Measurements from ENCODE around the gene KCNMA1. TPM values are rescaled to one million over a fixed set of nuclear protein-coding genes. Genes with fewer than 3 reads are reported as not detected.

KCNMA1 gene
- total RNA-seq, 1 donor from 2014 or later = 41.3 TPM

- H3K27me3 ChIP-seq (ENCODE audit: low read depth) = no peaks in the 10 kb centered on the region
- H3K27ac ChIP-seq = no peak overlapping the region
- no peaks in the 10 kb centered on the region for H3K4me1 ChIP-seq
- H3K36me3 ChIP-seq = no peaks in the 10 kb centered on the region
- H3K9me3 ChIP-seq = no peaks in the 10 kb centered on the region
- DNase-seq (no peak), ATAC-seq (no peak)
- no peak overlapping the region for H3K4me3 ChIP-seq
- TF ChIP-seq CTCF (IDR thresholded peaks at IDR 0.05) = no peak
- intact Hi-C loops (cut with DNase I) = no loop called here
Measured at GRCh38 chr10:77191324-77192049, 446.1 kb downstream of the KCNMA1 start.

- intact Hi-C loops (cut with DNase I) = no loop called here
- Histone ChIP-seq H3K4me3 (no peak overlapping the region), H3K36me3 (no peaks in the 10 kb centered on the region), H3K9me3 (no peaks in the 10 kb centered on the region), H3K27ac (no peak overlapping the region), H3K4me1 (no peaks in the 10 kb centered on the region), H3K27me3 (ENCODE audit: low read depth) (no peaks in the 10 kb centered on the region)
- DNase-seq = no peak
- ATAC-seq = no peak
- TF ChIP-seq CTCF (IDR thresholded peaks at IDR 0.05) = no peak
Measured at GRCh38 chr10:77190291-77190690, 447.3 kb downstream of the KCNMA1 start.

GRCh38 chr10:77189520-77189919 is 448.1 kb downstream of the KCNMA1 start:
- no peak for ATAC-seq
- Histone ChIP-seq H3K4me3 (no peak overlapping the region), H3K36me3 (no peaks in the 10 kb centered on the region), H3K9me3 (no peaks in the 10 kb centered on the region), H3K4me1 (no peaks in the 10 kb centered on the region), H3K27me3 (ENCODE audit: low read depth) (no peaks in the 10 kb centered on the region), H3K27ac (no peak overlapping the region)
- no peak for TF ChIP-seq CTCF (IDR thresholded peaks at IDR 0.05)
- intact Hi-C loops (cut with DNase I) = no loop called here
- no peak for DNase-seq

- ATAC-seq = no peak
- DNase-seq = no peak
- Histone ChIP-seq H3K9me3 (no peaks in the 10 kb centered on the region), H3K27me3 (ENCODE audit: low read depth) (no peaks in the 10 kb centered on the region), H3K36me3 (no peaks in the 10 kb centered on the region), H3K27ac (no peak overlapping the region), H3K4me1 (no peaks in the 10 kb centered on the region), H3K4me3 (no peak overlapping the region)
- TF ChIP-seq CTCF (IDR thresholded peaks at IDR 0.05) = no peak
- intact Hi-C loops (cut with DNase I) = no loop called here
Measured at GRCh38 chr10:77189075-77189474, 448.5 kb downstream of the KCNMA1 start.

- no peak for TF ChIP-seq CTCF (IDR thresholded peaks at IDR 0.05)
Measured at GRCh38 chr10:77188521-77188920, 449.1 kb downstream of the KCNMA1 start.

More at GRCh38 chr10:77188521-77188920, 449.1 kb downstream of the KCNMA1 start:
- intact Hi-C loops (cut with DNase I) = no loop called here
- no peak for DNase-seq
- no peaks in the 10 kb centered on the region for H3K27me3 ChIP-seq (ENCODE audit: low read depth)
- ATAC-seq = no peak
- no peaks in the 10 kb centered on the region for H3K4me1 ChIP-seq
- H3K4me3 ChIP-seq = no peak overlapping the region
- H3K9me3 ChIP-seq = no peaks in the 10 kb centered on the region
- no peak overlapping the region for H3K27ac ChIP-seq
- no peaks in the 10 kb centered on the region for H3K36me3 ChIP-seq
